Neural cell (in vitro differentiated cells): ENCODE results near the gene DPYD. TPM values are rescaled to one million over a fixed set of nuclear protein-coding genes. Genes with fewer than 3 reads are reported as not detected.

Experiments used
- H2AFZ ChIP-seq: fragments of 200-600, 300-800 bp; sonication (generic), shearing (Covaris generic); 2 replicates; pipeline ENCODE4 v1.6.0; 2014; ENCODE audit warnings: low read depth, mild to moderate bottlenecking, antibody characterized with exemption, low read length, moderate library complexity
- H3F3A ChIP-seq: fragments of 200-600 bp; shearing (Covaris generic); 2 replicates; pipeline ENCODE4 v1.6.1; 2016; ENCODE audit warnings: mild to moderate bottlenecking, moderate library complexity, mixed read lengths, antibody characterized with exemption, low read length; ENCODE audit not compliant: insufficient read depth, poor library complexity, severe bottlenecking
- H3K27ac ChIP-seq: fragments of 200-600, 300-800 bp; sonication (generic), shearing (Covaris generic); 2 replicates; pipeline ENCODE4 v1.5.1; 2014; ENCODE audit warnings: mild to moderate bottlenecking, low read length, moderate library complexity
- H3K27me3 ChIP-seq: fragments of 300-800, 200-600 bp; sonication (generic), shearing (Covaris generic); 2 replicates; pipeline ENCODE4 v1.6.0; 2014; ENCODE audit warnings: mild to moderate bottlenecking, low read depth, low read length, moderate library complexity; ENCODE audit not compliant: insufficient read depth
- H3K36me3 ChIP-seq: fragments of 300-800, 200-600 bp; sonication (generic), shearing (Covaris generic); 2 replicates; pipeline ENCODE4 v1.5.1; 2014; ENCODE audit warnings: mild to moderate bottlenecking, antibody characterized with exemption, low read length, moderate library complexity; ENCODE audit not compliant: insufficient read depth
- H3K4me2 ChIP-seq: fragments of 300-800, 200-600 bp; sonication (generic), shearing (Covaris generic); 2 replicates; pipeline ENCODE4 v1.6.0; 2014; ENCODE audit warnings: mild to moderate bottlenecking, low read length
- H3K4me3 ChIP-seq: fragments of 300-800, 200-600 bp; sonication (generic), shearing (Covaris generic); 2 replicates; pipeline ENCODE4 v1.5.1; 2014; ENCODE audit warnings: mild to moderate bottlenecking, low read length, moderate library complexity
- H3K79me2 ChIP-seq: fragments of 200-600 bp; shearing (Covaris generic); replicated peaks from 2 replicates; pipeline ENCODE4 v1.6.0; 2014; ENCODE audit warnings: mild to moderate bottlenecking, low read length, moderate library complexity; ENCODE audit not compliant: insufficient read depth
- H3K9ac ChIP-seq: fragments of 300-800, 200-600 bp; sonication (generic), shearing (Covaris generic); 2 replicates; pipeline ENCODE4 v1.6.1; 2016; ENCODE audit warnings: mild to moderate bottlenecking, low read length, mixed read lengths
- H3K9me2 ChIP-seq: fragments of 200-600 bp; shearing (Covaris generic); 2 replicates; pipeline ENCODE4 v1.6.1; 2016; ENCODE audit warnings: mild to moderate bottlenecking, low read length, mixed read lengths; ENCODE audit not compliant: insufficient read depth
- H3K9me3 ChIP-seq: fragments of 200-600, 300-800 bp; sonication (generic), shearing (Covaris generic); 2 replicates; pipeline ENCODE4 v1.6.1; 2016; ENCODE audit warnings: mild to moderate bottlenecking, mixed run types, low read length, moderate library complexity, mixed read lengths
- H4K20me1 ChIP-seq: fragments of 200-600 bp; shearing (Covaris generic); 2 replicates; pipeline ENCODE4 v1.6.1; 2016; ENCODE audit warnings: mild to moderate bottlenecking, mixed run types; ENCODE audit not compliant: insufficient read depth
- CTCF ChIP-seq: fragments of 450-650 bp; IDR thresholded peaks from 2 replicates; pipeline ENCODE4 v1.5.1; 2014; ENCODE audit warnings: antibody characterized with exemption, mild to moderate bottlenecking, moderate library complexity; ENCODE audit not compliant: poor library complexity, severe bottlenecking
- EP300 ChIP-seq: fragments of 450-650 bp; conservative IDR thresholded peaks from 2 replicates; pipeline ENCODE4 v1.6.1; 2014; ENCODE audit warnings: antibody characterized with exemption, mild to moderate bottlenecking, moderate library complexity; ENCODE audit not compliant: poor library complexity, severe bottlenecking
- EZH2 ChIP-seq: fragments of 200-600, 300-800 bp; shearing (Covaris generic), sonication (generic); IDR thresholded peaks from 2 replicates; pipeline ENCODE4 v1.6.1; 2014; ENCODE audit warnings: antibody characterized with exemption, low read length, borderline replicate concordance, mild to moderate bottlenecking; ENCODE audit not compliant: insufficient read depth, poor library complexity, severe bottlenecking
- MXI1 ChIP-seq: fragments of 450-650 bp; conservative IDR thresholded peaks from 2 replicates; pipeline ENCODE4 v1.6.1; 2014; ENCODE audit warnings: antibody characterized with exemption, mild to moderate bottlenecking; ENCODE audit not compliant: poor library complexity, severe bottlenecking
- POLR2AphosphoS5 ChIP-seq: IDR thresholded peaks from 2 replicates; pipeline ENCODE4 v1.6.1; 2012
- RAD21 ChIP-seq: fragments of 450-650 bp; conservative IDR thresholded peaks from 2 replicates; pipeline ENCODE4 v1.6.1; 2014; ENCODE audit warnings: antibody characterized with exemption, mild to moderate bottlenecking, moderate library complexity
- REST ChIP-seq: IDR thresholded peaks from 2 replicates; pipeline ENCODE4 v1.6.1; 2012; ENCODE audit warnings: borderline replicate concordance
- SMC3 ChIP-seq: fragments of 450-650 bp; conservative IDR thresholded peaks from 2 replicates; pipeline ENCODE4 v1.6.1; 2014; ENCODE audit warnings: antibody characterized with exemption, mild to moderate bottlenecking, moderate library complexity; ENCODE audit not compliant: poor library complexity
- TAF1 ChIP-seq: IDR thresholded peaks from 2 replicates; pipeline ENCODE4 v1.6.1; 2012; ENCODE audit warnings: low read depth
- polyA plus RNA-seq: library from polyadenylated mRNA; depleted of rRNA; stranded (reverse); fragments of >200 nt; gene quantifications from 2 replicates; pipeline ENCODE4 v1.2.3, GENCODE V29; 2014

Gene DPYD
- polyA plus RNA-seq, 1 donor from 2014 or later, result 6.7 TPM

DNA sequence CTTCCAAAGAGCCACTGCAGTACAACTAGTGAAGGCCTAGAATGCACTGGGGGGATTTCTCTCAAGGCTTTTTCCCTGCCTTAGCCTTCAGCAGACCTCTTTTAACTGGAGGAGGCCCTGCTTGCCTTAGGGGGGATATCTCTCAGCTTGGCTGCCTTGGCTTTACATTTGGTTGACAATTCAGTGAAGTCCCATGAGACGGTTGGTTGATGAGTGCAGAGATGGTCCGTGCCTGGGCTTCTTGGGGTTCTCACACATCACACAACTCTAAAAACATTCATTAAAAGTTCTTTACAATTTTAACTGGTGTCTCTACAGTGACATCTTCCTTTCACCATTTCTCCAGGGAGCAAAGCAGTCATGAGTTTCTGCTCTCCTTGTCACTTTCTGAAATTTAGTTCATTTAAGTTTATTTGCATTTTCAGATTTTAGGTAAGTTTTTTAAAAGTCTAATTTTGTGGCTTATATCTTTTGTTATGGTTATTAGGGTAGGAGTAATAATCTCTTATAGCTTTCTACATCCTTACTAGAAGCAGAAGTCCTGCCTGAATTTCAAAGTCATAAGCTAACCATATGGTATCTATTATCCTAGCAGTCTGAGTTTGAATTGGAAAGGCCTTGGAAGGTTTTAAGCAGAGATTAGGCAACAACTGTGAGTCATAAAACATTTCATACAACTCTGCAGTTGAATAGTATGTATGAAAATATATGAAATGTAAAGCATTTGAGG, 487.6 kb downstream of the DPYD start:
- H3K9me3 ChIP-seq, result no peaks in the 10 kb centered on the region
- no peaks in the 10 kb centered on the region for H3K27me3 ChIP-seq
- no peak overlapping the region for H3K9ac ChIP-seq
- no peaks in the 10 kb centered on the region for H4K20me1 ChIP-seq
- no peak overlapping the region for H3K4me3 ChIP-seq
- no peaks in the 10 kb centered on the region for H3K36me3 ChIP-seq
- no peak overlapping the region for H3K27ac ChIP-seq
- TF ChIP-seq POLR2AphosphoS5 (no peak), RAD21 (no peak), EP300 (no peak), EZH2 (no peak), SMC3 (no peak), TAF1 (no peak), MXI1 (no peak), CTCF (no peak), REST (no peak)
- H3K79me2 ChIP-seq, result no peaks in the 10 kb centered on the region
- no peaks in the 10 kb centered on the region for H3F3A ChIP-seq
- H2AFZ ChIP-seq, result no peak overlapping the region
- no peak overlapping the region for H3K4me2 ChIP-seq
- no peaks in the 10 kb centered on the region for H3K9me2 ChIP-seq

DNA sequence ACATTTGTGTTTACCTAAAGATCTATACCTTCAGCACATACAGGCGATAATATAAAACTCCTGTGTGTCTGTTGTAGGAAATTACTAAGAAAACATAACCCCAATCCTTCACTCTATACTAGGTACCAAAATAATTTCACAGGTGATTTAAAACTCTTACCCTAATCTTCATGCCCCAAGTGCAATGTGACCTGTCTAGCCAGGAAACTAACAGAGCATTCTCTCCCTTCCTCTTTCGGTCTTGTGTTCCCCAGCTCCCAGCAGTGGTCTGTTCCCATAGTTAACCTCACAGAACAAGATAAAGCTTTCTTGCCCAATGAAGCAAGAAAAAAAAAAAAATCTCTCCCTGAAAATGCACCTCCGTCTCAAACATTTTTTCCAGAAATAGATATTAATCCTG, 493.5 kb downstream of the DPYD start:
- H3K9me3 ChIP-seq, result no peaks in the 10 kb centered on the region
- no peak overlapping the region for H3K27ac ChIP-seq
- no peak overlapping the region for H3K4me2 ChIP-seq
- no peak overlapping the region for H3K9ac ChIP-seq
- no peaks in the 10 kb centered on the region for H3K79me2 ChIP-seq
- H3K9me2 ChIP-seq, result no peaks in the 10 kb centered on the region
- TF ChIP-seq CTCF (no peak), REST (no peak), MXI1 (no peak), TAF1 (no peak), EP300 (no peak), RAD21 (no peak), EZH2 (no peak), POLR2AphosphoS5 (no peak), SMC3 (no peak)
- H4K20me1 ChIP-seq, result no peaks in the 10 kb centered on the region
- H3K36me3 ChIP-seq, result no peaks in the 10 kb centered on the region
- H3F3A ChIP-seq, result no peaks in the 10 kb centered on the region
- H3K27me3 ChIP-seq, result no peaks in the 10 kb centered on the region
- no peak overlapping the region for H2AFZ ChIP-seq
- H3K4me3 ChIP-seq, result no peak overlapping the region
